GM18951 (cell line): ENCODE results near the gene RNU6-9.
"Not testable (repeated sequence)": the region's sequence is repeated elsewhere in the genome, so short reads cannot be mapped to it uniquely, and the experiment has no call there.

Experiments used
- POLR2A ChIP-seq: IDR thresholded peaks from 4 replicates; pipeline ENCODE4 v1.6.1; 2011; ENCODE audit warnings: mild to moderate bottlenecking; ENCODE audit not compliant: insufficient read length, insufficient read depth; ENCODE audit errors: extremely low read depth
- in situ Hi-C: fragments of 300-500 bp; cut with MboI; formaldehyde crosslinking; loops from one replicate; pipeline ENCODE4 v1.12.0; 2022; ENCODE audit warnings: low sequenced_read_pairs, mixed read lengths, inconsistent platforms; ENCODE audit not compliant: unreplicated experiment

The RNU6-9 gene

DNA sequence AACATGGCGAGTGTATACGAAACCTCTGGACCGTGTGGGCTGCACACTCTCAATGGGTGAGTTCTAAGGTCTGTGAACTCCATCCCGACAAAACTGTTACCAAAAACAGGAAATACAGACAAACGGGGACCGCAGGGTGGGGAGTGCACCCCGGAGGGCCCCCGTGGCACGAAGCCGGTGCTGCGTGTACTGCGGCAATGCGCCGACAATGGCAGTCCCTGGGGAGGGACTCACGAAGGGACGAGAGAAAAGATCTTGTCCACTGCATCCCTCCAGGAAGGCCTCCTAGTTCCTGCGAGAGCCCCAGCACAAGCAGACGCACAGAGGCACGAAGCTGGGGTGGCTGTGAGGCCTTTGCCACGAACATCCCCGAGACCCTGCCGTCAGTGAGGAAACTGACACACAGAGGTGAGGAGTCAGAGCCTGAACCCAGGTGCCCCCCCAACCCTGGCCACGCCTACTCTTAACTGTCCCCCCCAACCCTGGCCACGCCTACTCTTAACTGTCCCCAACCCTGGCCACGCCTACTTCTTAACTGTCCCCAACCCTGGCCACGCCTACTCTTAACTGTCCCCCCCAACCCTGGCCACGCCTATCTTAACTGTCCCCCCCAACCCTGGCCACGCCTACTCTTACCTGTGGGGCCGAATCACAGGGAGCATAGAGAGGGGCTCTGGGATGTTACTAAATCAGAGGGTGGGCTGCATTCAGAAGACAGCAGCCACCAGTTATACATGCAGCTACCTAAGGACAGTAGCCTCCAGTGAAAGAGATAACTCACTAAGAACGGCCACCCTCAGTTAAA lies 4.5 kb upstream of the RNU6-9 start:
- in situ Hi-C loops: no loop called here

DNA sequence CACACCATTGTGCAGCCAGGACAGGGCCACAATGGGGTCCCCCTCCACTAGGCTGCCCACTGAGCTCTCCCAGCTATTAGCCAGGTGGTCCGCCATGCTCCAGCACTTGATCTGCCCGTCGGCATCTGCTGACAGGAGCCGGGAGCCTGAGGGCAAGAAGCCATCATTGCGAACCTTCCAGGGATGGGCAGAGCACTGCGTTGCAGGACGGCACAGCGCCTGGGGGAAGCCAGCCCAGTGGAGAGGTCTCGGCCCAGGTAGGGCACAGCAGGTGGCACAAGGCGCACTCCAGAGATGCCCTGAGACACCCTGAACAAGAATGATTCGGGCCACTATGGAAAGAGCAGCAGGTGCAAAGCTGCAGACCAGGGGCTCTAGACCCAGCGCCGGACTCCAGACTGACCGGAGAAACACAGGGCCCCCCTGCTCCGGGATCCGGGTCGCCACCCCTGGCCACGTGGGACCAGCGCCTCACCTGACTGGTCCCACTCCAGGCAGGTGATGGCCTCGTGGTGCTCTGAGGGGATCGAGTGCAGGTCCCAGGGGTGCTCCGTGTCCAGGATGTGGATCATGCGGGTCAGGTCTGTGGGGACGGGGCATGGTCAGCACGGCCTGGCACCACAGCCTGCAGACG lies 3.5 kb upstream of the RNU6-9 start:
- in situ Hi-C loops: no loop called here

More for the DNA sequence above, 4.5 kb upstream of the RNU6-9 start:
- TF ChIP-seq POLR2A: no peak

DNA sequence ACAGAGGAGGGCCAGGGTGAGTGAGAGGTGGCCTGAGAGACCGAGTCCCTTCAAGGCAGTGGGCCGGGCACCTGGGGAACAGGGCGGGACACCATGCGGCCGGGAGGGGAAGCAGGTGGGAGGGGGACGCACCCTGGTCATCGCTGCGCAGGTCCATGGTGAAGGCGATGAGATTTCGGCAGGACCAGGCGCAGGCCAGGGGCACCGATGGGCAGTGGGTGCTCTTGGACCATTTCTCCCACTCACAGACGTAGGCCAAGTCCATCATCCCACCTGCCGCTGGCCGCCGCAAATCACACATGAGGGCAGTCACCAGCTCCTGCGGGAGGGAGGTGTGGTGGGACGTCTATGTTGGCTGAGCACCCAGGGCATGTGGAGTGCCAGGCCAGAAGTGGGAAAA lies 2.5 kb upstream of the RNU6-9 start:
- in situ Hi-C loops: no loop called here
- no peak for TF ChIP-seq POLR2A

More for the DNA sequence above, 3.5 kb upstream of the RNU6-9 start:
- TF ChIP-seq POLR2A: no peak

DNA sequence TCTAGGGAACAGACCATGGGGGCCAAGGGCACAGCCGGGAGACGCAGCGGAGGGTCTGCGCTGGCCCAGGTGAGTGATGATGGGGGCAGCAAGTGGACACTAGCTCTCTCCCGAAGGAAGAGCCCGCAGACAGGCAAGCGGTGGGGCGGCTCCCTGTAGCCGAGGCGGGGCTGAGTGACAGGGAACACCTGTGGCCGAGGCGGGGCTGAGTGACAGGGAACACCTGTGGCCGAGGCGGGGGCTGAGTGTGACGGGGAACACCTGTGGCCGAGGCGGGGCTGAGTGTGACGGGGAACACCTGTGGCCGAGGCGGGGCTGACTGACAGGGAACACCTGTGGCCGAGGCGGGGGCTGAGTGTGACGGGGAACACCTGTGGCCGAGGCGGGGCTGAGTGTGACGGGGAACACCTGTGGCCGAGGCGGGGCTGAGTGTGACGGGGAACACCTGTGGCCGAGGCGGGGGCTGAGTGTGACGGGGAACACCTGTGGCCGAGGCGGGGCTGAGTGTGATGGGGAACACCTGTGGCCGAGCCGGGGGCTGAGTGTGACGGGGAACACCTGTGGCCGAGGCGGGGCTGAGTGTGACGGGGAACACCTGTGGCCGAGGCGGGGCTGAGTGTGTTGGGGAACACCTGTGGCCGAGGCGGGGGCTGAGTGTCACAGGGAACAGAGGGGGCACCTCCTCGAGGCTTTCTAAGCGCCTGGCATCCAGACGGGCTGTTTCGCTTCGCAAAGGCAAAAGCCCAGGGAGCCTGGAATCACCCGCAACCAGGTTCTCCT lies 1.7 kb upstream of the RNU6-9 start:
- in situ Hi-C loops: not testable (repeated sequence)

DNA sequence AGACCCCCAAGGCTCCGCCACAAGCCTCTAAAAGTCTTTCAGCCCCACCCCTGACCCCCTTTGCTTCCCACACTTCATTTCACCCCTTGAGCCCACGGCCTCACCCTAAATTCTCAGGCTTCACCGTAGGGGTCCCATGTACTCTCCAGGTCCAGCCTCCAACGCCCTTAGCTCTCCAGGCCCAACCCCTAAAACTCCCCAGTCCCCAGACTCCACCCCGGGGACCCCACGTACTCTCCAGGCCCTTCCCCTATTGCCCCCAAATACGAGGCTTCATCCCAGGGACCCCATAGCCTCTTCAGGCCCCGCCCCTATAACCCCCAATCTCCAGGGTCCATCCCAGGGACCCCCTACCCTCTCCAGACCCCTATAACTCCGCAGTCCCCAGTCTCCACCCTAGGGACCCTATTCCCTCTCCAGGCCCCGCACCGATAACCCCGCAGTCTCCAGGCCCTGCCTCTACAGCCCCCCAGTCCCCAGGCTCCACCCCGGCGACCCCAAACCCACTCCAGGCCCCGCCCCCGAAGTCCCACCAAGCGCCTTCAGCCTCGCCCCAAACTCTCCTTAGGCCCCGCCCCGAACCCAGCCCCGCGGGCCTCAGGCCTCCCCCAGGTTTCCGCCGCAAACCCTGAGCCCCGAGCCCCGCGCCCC lies 916 bp upstream of the RNU6-9 start:
- TF ChIP-seq POLR2A: no peak
- in situ Hi-C loops: no loop called here

DNA sequence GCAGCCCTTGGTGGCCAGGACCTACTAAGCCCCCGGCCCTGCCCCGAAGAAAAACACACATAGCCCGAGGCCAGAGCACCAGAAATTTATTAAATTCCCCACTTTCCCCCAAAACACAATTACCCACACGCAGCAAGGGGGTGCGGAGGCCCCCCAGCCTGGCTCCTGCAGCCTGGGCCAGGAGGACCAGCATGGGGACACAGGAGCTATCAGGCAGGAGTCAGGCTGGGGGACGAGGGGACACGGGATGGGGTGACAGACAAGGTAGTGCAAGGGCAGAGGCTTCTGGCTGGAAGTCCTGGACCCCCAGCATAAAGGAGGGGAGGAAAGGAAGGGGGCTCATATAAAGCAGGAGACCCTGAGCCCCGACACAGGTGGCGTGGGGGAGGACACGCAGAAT lies 3.1 kb downstream of the RNU6-9 start:
- in situ Hi-C loops: no loop called here
- TF ChIP-seq POLR2A: no peak

- in situ Hi-C loops: no loop called here
Observed at GRCh38 chr19:896999-897398, 3.7 kb downstream of the RNU6-9 start.

GRCh38 chr19:897442-898039 lies 4.3 kb downstream of the RNU6-9 start:
- in situ Hi-C loops: no loop called here
- no peak for TF ChIP-seq POLR2A

More at GRCh38 chr19:896999-897398, 3.7 kb downstream of the RNU6-9 start:
- no peak for TF ChIP-seq POLR2A

GRCh38 chr19:898663-899062 lies 5.4 kb downstream of the RNU6-9 start:
- in situ Hi-C loops: no loop called here
- no peak for TF ChIP-seq POLR2A

GRCh38 chr19:899336-900042 lies 6.2 kb downstream of the RNU6-9 start:
- no peak for TF ChIP-seq POLR2A
- in situ Hi-C loops: no loop called here

- TF ChIP-seq POLR2A: no peak
- in situ Hi-C loops: no loop called here
Observed at GRCh38 chr19:900043-900301, 6.7 kb downstream of the RNU6-9 start.

DNA sequence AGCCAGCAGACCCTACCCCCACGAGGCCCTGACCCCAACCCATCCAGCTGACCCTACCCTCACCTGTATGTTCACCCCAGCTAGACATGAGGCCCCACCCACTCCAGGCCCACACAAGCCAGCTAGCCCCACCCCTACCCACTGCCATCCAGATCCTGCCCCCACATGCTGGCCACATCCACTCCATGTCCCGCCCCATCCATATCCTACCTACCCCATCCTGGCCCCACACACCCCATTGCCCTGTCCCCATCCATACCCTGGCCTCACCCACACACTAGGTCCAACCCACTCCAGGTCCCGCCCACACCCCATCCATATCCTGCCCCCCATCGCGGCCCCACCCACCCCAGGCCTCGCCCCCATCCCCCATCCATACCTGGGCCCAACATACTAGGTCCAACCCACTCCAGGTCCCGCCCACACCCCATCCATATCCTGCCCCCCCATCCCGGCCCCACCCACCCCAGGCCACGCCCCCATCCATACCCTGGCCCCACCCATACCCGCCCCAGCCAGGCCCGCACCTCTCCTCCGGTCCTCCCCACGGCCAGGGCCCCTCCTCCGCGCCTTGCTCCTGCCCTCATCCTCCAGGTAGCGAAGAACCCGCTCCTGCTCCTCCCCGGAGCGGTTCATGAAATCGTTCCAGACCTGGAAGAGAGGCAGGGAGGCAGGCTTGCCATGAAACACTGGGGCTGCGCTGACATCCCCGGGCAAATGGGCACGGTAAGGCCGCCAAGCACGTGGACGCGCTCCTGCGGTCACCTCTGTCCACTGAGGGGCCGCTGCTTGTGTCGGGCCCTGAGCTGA lies 7.2 kb downstream of the RNU6-9 start:
- in situ Hi-C loops: no loop called here
- TF ChIP-seq POLR2A: no peak
